Measurements from ENCODE around the gene PINK1.
"Not testable (repeated sequence)": the region's sequence is repeated elsewhere in the genome, so short reads cannot be mapped to it uniquely, and the experiment has no call there.

PINK1 gene

GRCh38 chr1:20633190-20634064, at the start of gene PINK1:
Gene PINK1, plus strand, starts transcription at chr1:20633458. Its CDS starts 91 bp downstream, at chr1:20633549.
- DNase-seq (ENCODE audit: low read depth in 4 of 4, low spot score in 1 of 4): peak; percentile 63 to 74 (median 70)

GRCh38 chr1:20584890-20585289, 48.4 kb upstream of the PINK1 start:
- no peak for DNase-seq (ENCODE audit: low read depth in 4 of 4, low spot score in 1 of 4)

- no peak for DNase-seq (ENCODE audit: low read depth in 4 of 4, low spot score in 1 of 4)
Observed at GRCh38 chr1:20586953-20587660, 46.2 kb upstream of the PINK1 start.

GRCh38 chr1:20587661-20588053, 45.6 kb upstream of the PINK1 start:
- DNase-seq (ENCODE audit: low read depth in 4 of 4, low spot score in 1 of 4): no peak

- no peak for DNase-seq (ENCODE audit: low read depth in 4 of 4, low spot score in 1 of 4)
Observed at GRCh38 chr1:20588634-20589225, 44.5 kb upstream of the PINK1 start, which contains the start of gene CDA. Gene CDA, plus strand, starts transcription at chr1:20589097. Its CDS starts 33 bp downstream, at chr1:20589130.

- no peak for DNase-seq (ENCODE audit: low read depth in 4 of 4, low spot score in 1 of 4)
Observed at GRCh38 chr1:20589331-20590278, 43.7 kb upstream of the PINK1 start.

GRCh38 chr1:20590306-20590777, 42.9 kb upstream of the PINK1 start:
- no peak for DNase-seq (ENCODE audit: low read depth in 4 of 4, low spot score in 1 of 4)

GRCh38 chr1:20593756-20594155, 39.5 kb upstream of the PINK1 start:
- DNase-seq (ENCODE audit: low read depth in 4 of 4, low spot score in 1 of 4): no peak

GRCh38 chr1:20594746-20595145, 38.5 kb upstream of the PINK1 start:
- DNase-seq (ENCODE audit: low read depth in 4 of 4, low spot score in 1 of 4): no peak

GRCh38 chr1:20596106-20596505, 37.2 kb upstream of the PINK1 start:
- no peak for DNase-seq (ENCODE audit: low read depth in 4 of 4, low spot score in 1 of 4)

- no peak for DNase-seq (ENCODE audit: low read depth in 4 of 4, low spot score in 1 of 4)
Observed at GRCh38 chr1:20597650-20598049, 35.6 kb upstream of the PINK1 start.

- DNase-seq (ENCODE audit: low read depth in 4 of 4, low spot score in 1 of 4): no peak
Observed at GRCh38 chr1:20600156-20600555, 33.1 kb upstream of the PINK1 start.

- DNase-seq (ENCODE audit: low read depth in 4 of 4, low spot score in 1 of 4): no peak
Observed at GRCh38 chr1:20601129-20601825, 32.0 kb upstream of the PINK1 start.

- DNase-seq (ENCODE audit: low read depth in 4 of 4, low spot score in 1 of 4): no peak
Observed at GRCh38 chr1:20602851-20603450, 30.3 kb upstream of the PINK1 start.

GRCh38 chr1:20603504-20604464, 29.5 kb upstream of the PINK1 start:
- no peak for DNase-seq (ENCODE audit: low read depth in 4 of 4, low spot score in 1 of 4)

GRCh38 chr1:20604678-20605077, 28.6 kb upstream of the PINK1 start:
- no peak for DNase-seq (ENCODE audit: low read depth in 4 of 4, low spot score in 1 of 4)

GRCh38 chr1:20606801-20607570, 26.3 kb upstream of the PINK1 start:
- DNase-seq (ENCODE audit: low read depth in 4 of 4, low spot score in 1 of 4): not testable (repeated sequence)

GRCh38 chr1:20609541-20609940, 23.7 kb upstream of the PINK1 start:
- DNase-seq (ENCODE audit: low read depth in 4 of 4, low spot score in 1 of 4): no peak

All from stimulated activated CD4-positive, alpha-beta T cell treated with anti-CD3 and anti-CD28 coated beads, Interleukin-1b, Interleukin-23, amount 100 ng/mL, for 24 hours (primary cell).